CD4-positive, alpha-beta T cell (primary cell): Measurements from ENCODE around the gene IL7R. TPM values are rescaled to one million over a fixed set of nuclear protein-coding genes. Genes with fewer than 3 reads are reported as not detected.

Experiments used
- ATAC-seq: fragments of 200-7000 bp; cut with Tn5 transposase; one replicate; pipeline ENCODE4 v1.10.0; 2022; ENCODE audit warnings: mild to moderate bottlenecking; ENCODE audit not compliant: poor library complexity
- CTCF ChIA-PET: fragments of 350-600 bp; sonication (Branson Sonifier 250); formaldehyde crosslinking; loops from one replicate; lab custom pipeline; 2021; ENCODE audit warnings: antibody characterized with exemption, inconsistent platforms; lab: Charles Lee
- POLR2A ChIA-PET: fragments of 350-600 bp; sonication (Branson Sonifier 250); formaldehyde crosslinking; loops from one replicate; lab custom pipeline; 2021; ENCODE audit warnings: antibody characterized with exemption, inconsistent platforms; lab: Charles Lee
- DNase-seq, 14 experiments: peaks; one replicate each; pipeline ENCODE4 v3.0.0-alpha.2; 2013 to 2020; ENCODE audit warnings: mixed read lengths in 2 of 14
- H3K27ac ChIP-seq, 2 donors: one replicate each; pipeline versions ENCODE4 v1.5.1 to v1.7.0; 2013; ENCODE audit warnings: low read length in 2 of 2, low read depth in 1 of 2, mild to moderate bottlenecking in 1 of 2
- H3K27me3 ChIP-seq, 2 experiments: 1 replicate in 1 of 2; 2 replicates in 1 of 2; pipeline versions ENCODE4 v1.6.1 to v1.7.0; 2013; ENCODE audit warnings: low read length in 2 of 2, control low read depth in 1 of 2, mild to moderate bottlenecking in 1 of 2, moderate library complexity in 1 of 2; ENCODE audit not compliant: insufficient read depth in 2 of 2, control insufficient read depth in 1 of 2
- H3K36me3 ChIP-seq: one replicate; pipeline ENCODE4 v1.6.1; 2013; ENCODE audit warnings: low read length, control low read depth; ENCODE audit not compliant: insufficient read depth
- H3K4me1 ChIP-seq: one replicate; pipeline ENCODE4 v1.6.1; 2013; ENCODE audit warnings: low read length, control low read depth; ENCODE audit not compliant: insufficient read depth
- H3K4me3 ChIP-seq: one replicate; pipeline ENCODE4 v1.5.1; 2013; ENCODE audit warnings: mild to moderate bottlenecking, low read length, moderate library complexity
- H3K9me3 ChIP-seq, 2 experiments: 1 replicate in 1 of 2; 2 replicates in 1 of 2; pipeline versions ENCODE4 v1.6.1 to v1.7.0; 2013; ENCODE audit warnings: low read length in 2 of 2, mild to moderate bottlenecking in 2 of 2, control low read depth in 1 of 2, moderate library complexity in 1 of 2; ENCODE audit not compliant: control insufficient read depth in 1 of 2, insufficient read depth in 1 of 2
- H3K27ac Mint-ChIP-seq: one replicate; pipeline ENCODE4 v1.8.0; 2020; ENCODE audit warnings: mixed read lengths
- H3K27me3 Mint-ChIP-seq: one replicate; pipeline ENCODE4 v1.8.0; 2021; ENCODE audit warnings: mixed read lengths
- H3K36me3 Mint-ChIP-seq: one replicate; pipeline ENCODE4 v1.8.0; 2021; ENCODE audit warnings: low read depth, mixed read lengths
- H3K4me1 Mint-ChIP-seq: one replicate; pipeline ENCODE4 v1.8.0; 2021; ENCODE audit warnings: low read depth, mixed read lengths
- H3K4me3 Mint-ChIP-seq: one replicate; pipeline ENCODE4 v1.8.0; 2020; ENCODE audit warnings: mild to moderate bottlenecking, mixed read lengths
- H3K9me3 Mint-ChIP-seq: one replicate; pipeline ENCODE4 v1.8.0; 2020; ENCODE audit warnings: mixed read lengths
- CTCF ChIP-seq: fragments of 200-600 bp; IDR thresholded peaks from one replicate; pipeline ENCODE4 v1.8.0; 2022; ENCODE audit warnings: antibody characterized with exemption, mild to moderate bottlenecking
- intact Hi-C, 2 experiments: fragments of 100-400 bp; cut with DNase I in 1 of 2; cut with micrococcal nuclease in 1 of 2; formaldehyde crosslinking; loops; one replicate each; pipeline versions ENCODE4 v1.15.1 to v1.9.0; 2023 to 2025; cut with DNase I, micrococcal nuclease
- total RNA-seq, 174 experiments: library from RNA in 2 of 174; stranded (reverse) in 2 of 174; gene quantifications; one replicate each; pipeline ENCODE4 v1.2.3 and lab custom pipeline; 2021 to 2026

The IL7R gene
- total RNA-seq, 2 experiments from 2014 or later = 623 to 638 TPM

GRCh38 chr5:35894131-35894530 is 37.4 kb downstream of the IL7R start:
- Mint-ChIP-seq H3K36me3 (no peaks in the 10 kb centered on the region), H3K27me3 (no peaks in the 10 kb centered on the region), H3K27ac (no peak overlapping the region), H3K4me1 (peaks cover 11% of the 10 kb centered on the region), H3K9me3 (no peaks in the 10 kb centered on the region), H3K4me3 (no peak overlapping the region)
- Histone ChIP-seq H3K4me3 (no peak overlapping the region), H3K4me1 (peaks cover 2% of the 10 kb centered on the region), H3K9me3 (no peaks in the 10 kb centered on the region), H3K36me3 (no peaks in the 10 kb centered on the region), H3K27ac (no peak overlapping the region), H3K27me3 (no peaks in the 10 kb centered on the region)
- intact Hi-C loops = no loop called here
- ATAC-seq (no peak), DNase-seq (no peak)
- TF ChIP-seq CTCF = no peak
- ChIA-PET POLR2A (interaction anchor here (1.0 to 1.6 kb wide), 3 partner anchors 9 to 14 kb away, joined by 3 to 5 read pairs (median 3); no protein-coding TSS in a partner anchor), CTCF (no interaction called here)

GRCh38 chr5:35898952-35899660 is 42.4 kb downstream of the IL7R start:
- Histone ChIP-seq H3K36me3 (no peaks in the 10 kb centered on the region), H3K4me3 (no peak overlapping the region), H3K4me1 (peaks cover 26% of the 10 kb centered on the region), H3K27ac (no peak overlapping the region), H3K27me3 (no peaks in the 10 kb centered on the region), H3K9me3 (no peaks in the 10 kb centered on the region)
- Mint-ChIP-seq H3K27ac (peak overlapping the region; percentile 32), H3K9me3 (no peaks in the 10 kb centered on the region), H3K27me3 (no peaks in the 10 kb centered on the region), H3K4me3 (no peak overlapping the region), H3K4me1 (peaks cover 51% of the 10 kb centered on the region), H3K36me3 (no peaks in the 10 kb centered on the region)
- POLR2A ChIA-PET = interaction anchor here (0.7 to 2.8 kb wide), 9 partner anchors 9 to 45 kb away, joined by 3 to 35 read pairs (median 4); partner anchors contain the start of gene IL7R
- ATAC-seq = no peak
- no peak for DNase-seq
- intact Hi-C loops = no loop called here
- CTCF ChIA-PET = interaction anchor here (0.6 to 0.9 kb wide), 2 partner anchors 26 to 1448 kb away, joined by 3 read pairs; no protein-coding TSS in a partner anchor
- no peak for TF ChIP-seq CTCF

GRCh38 chr5:35899800-35900199 is 43.1 kb downstream of the IL7R start:
- H3K4me3 ChIP-seq = no peak overlapping the region
- Mint-ChIP-seq H3K4me3 (no peak overlapping the region), H3K4me1 (peaks cover 58% of the 10 kb centered on the region), H3K27me3 (no peaks in the 10 kb centered on the region), H3K9me3 (no peaks in the 10 kb centered on the region), H3K27ac (peak overlapping the region; percentile 32), H3K36me3 (no peaks in the 10 kb centered on the region)
- H3K36me3 ChIP-seq = no peaks in the 10 kb centered on the region
- intact Hi-C loops = no loop called here
- POLR2A ChIA-PET = interaction anchor here (0.7 to 2.8 kb wide), 8 partner anchors 10 to 46 kb away, joined by 3 to 35 read pairs (median 4); partner anchors contain the start of gene IL7R
- DNase-seq (peak in 1 of 14 experiments; percentile 33), ATAC-seq (no peak)
- peaks cover 26% of the 10 kb centered on the region for H3K4me1 ChIP-seq
- CTCF ChIA-PET = interaction anchor here (0.6 to 0.9 kb wide), 2 partner anchors 25 to 26 kb away, joined by 3 read pairs; no protein-coding TSS in a partner anchor
- H3K27me3 ChIP-seq = no peaks in the 10 kb centered on the region
- H3K27ac ChIP-seq = no peak overlapping the region
- no peak for TF ChIP-seq CTCF
- H3K9me3 ChIP-seq = no peaks in the 10 kb centered on the region
